ENCODE measurements around the gene NR3C1. TPM values are rescaled to one million over a fixed set of nuclear protein-coding genes. Genes with fewer than 3 reads are reported as not detected.

The NR3C1 gene
- total RNA-seq, 1 experiment from 2014 or later = 31.4 TPM

DNA sequence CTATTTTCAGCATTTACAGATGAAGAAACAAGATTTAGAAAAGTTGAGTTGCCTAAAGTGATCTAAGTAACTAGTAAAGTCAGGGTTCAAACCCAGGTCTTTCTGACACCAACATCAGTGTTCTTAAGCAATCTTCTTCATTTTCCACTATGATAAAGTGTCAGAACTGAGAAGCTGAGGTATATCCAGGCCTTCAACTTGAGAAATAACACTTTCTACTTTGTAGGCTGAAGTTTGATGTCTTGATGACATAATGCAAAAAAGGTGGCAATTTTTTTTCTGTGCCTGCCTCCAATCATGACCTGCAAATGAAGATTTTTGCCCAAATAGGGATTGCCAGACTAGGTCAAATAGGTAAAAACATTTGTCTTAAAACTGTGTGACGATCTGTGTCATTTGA lies 81.3 kb downstream of the NR3C1 start:
- Histone ChIP-seq H3K4me2 (ENCODE audit: insufficient read depth, insufficient read length, low read length) (no peak overlapping the region), H3K23me2 (ENCODE audit: insufficient read length, low read depth, low read length, poor library complexity, severe bottlenecking) (no peaks in the 10 kb centered on the region), H3K79me2 (ENCODE audit: insufficient read depth, low read length) (no peaks in the 10 kb centered on the region), H3K14ac (ENCODE audit: insufficient read depth, low read length) (no peak overlapping the region), H3K56ac (ENCODE audit: insufficient read length, low read depth, low read length) (no peak overlapping the region), H3K27ac (ENCODE audit: insufficient read length, low read depth, low read length) (no peak overlapping the region), H4K5ac (ENCODE audit: insufficient read length, low read depth, low read length) (no peak overlapping the region), H2BK15ac (ENCODE audit: low read depth, low read length) (no peak overlapping the region), H3K79me1 (ENCODE audit: insufficient read depth, low read depth, low read length, poor library complexity, severe bottlenecking) (no peaks in the 10 kb centered on the region), H3K23ac (ENCODE audit: insufficient read length, low read depth, low read length) (no peak overlapping the region), H2BK5ac (ENCODE audit: insufficient read length, low read length) (no peak overlapping the region), H3K4me1 (ENCODE audit: insufficient read depth, low read length) (no peaks in the 10 kb centered on the region), H3K27me3 (ENCODE audit: insufficient read depth, low read length) (no peaks in the 10 kb centered on the region), H3K18ac (ENCODE audit: insufficient read length, low read depth, low read length) (no peak overlapping the region), H4K8ac (replicated peaks; ENCODE audit: insufficient read length, low read depth, low read length) (no peak overlapping the region), H2BK120ac (ENCODE audit: low read depth, low read length, poor library complexity, severe bottlenecking) (no peak overlapping the region), H2AFZ (ENCODE audit: low read length) (no peak overlapping the region), H2BK20ac (ENCODE audit: low read depth, low read length, poor library complexity, severe bottlenecking) (no peak overlapping the region), H3T11ph (ENCODE audit: low read length) (no peak overlapping the region), H3K9ac (ENCODE audit: extremely low read depth, insufficient read length, low read length) (no peak overlapping the region), H3K9me3 (ENCODE audit: control insufficient read depth, low read depth, low read length) (no peaks in the 10 kb centered on the region), H2BK12ac (ENCODE audit: insufficient read length, low read depth, low read length) (no peak overlapping the region), H4K20me1 (ENCODE audit: control insufficient read depth, insufficient read depth, insufficient read length) (no peaks in the 10 kb centered on the region), H4K91ac (ENCODE audit: insufficient read length, low read depth, low read length) (no peak overlapping the region), H3K4ac (ENCODE audit: low read depth, low read length) (no peak overlapping the region), H2AK5ac (ENCODE audit: insufficient read length, low read length) (no peak overlapping the region)
- no peak for DNase-seq
- Mint-ChIP-seq H3K4me1 (peaks cover 0 to 2% of the 10 kb centered on the region in 2 experiments; a peak in 1 of 4 replicates), H3K27ac (no peak overlapping the region), H3K36me3 (ENCODE audit: insufficient read depth in 1 of 3, low read depth in 3 of 3) (peaks cover 11 to 22% (median 20%) of the 10 kb centered on the region in 3 experiments), H3K4me3 (no peak overlapping the region), H3K27me3 (ENCODE audit: low read depth) (no peaks in the 10 kb centered on the region), H3K9me3 (peaks cover 10 to 14% of the 10 kb centered on the region in 2 experiments; a peak in 4 of 5 replicates)
- WGBS (ENCODE audit: extremely low coverage, insufficient read length, low lambda C conversion rate) = no CpG with 5 or more reads among the region's 1 CpG
- TF ChIP-seq, protein P1, sequence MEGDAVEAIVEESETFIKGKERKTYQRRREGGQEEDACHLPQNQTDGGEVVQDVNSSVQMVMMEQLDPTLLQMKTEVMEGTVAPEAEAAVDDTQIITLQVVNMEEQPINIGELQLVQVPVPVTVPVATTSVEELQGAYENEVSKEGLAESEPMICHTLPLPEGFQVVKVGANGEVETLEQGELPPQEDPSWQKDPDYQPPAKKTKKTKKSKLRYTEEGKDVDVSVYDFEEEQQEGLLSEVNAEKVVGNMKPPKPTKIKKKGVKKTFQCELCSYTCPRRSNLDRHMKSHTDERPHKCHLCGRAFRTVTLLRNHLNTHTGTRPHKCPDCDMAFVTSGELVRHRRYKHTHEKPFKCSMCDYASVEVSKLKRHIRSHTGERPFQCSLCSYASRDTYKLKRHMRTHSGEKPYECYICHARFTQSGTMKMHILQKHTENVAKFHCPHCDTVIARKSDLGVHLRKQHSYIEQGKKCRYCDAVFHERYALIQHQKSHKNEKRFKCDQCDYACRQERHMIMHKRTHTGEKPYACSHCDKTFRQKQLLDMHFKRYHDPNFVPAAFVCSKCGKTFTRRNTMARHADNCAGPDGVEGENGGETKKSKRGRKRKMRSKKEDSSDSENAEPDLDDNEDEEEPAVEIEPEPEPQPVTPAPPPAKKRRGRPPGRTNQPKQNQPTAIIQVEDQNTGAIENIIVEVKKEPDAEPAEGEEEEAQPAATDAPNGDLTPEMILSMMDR (conservative IDR thresholded peaks at IDR 0.05) = no peak

Data from H9 (cell line).